ENCODE data around the gene NBPF1. TPM values are rescaled to one million over a fixed set of nuclear protein-coding genes. Genes with fewer than 3 reads are reported as not detected.
"Not testable (repeated sequence)": the region's sequence is repeated elsewhere in the genome, so short reads cannot be mapped to it uniquely, and the experiment has no call there.

Gene NBPF1
- polyA plus RNA-seq, 4 donors = 11.7 to 60.6 (median 19.6) TPM

DNA sequence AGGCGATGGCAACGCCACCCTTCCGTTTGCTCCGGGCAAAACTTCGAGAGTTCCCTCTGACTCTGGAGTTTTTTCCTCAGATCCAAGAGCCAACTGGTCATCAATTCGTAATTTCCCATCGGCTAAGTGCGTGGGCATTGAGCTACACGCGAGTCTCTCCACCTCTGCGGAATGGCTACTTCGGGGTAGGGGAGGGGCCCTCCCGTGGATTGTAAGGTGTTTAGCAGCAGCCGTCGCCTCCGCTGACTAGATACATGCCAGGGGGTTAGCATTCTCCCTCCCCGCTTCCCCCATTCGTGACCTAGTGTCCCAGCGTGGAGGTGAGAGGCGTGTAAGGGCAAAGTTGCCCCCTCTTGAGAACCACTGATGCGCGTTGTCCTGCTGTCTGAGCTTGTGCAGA, 77.5 kb downstream of the NBPF1 start:
- FAIRE-seq; H3K27ac ChIP-seq (ENCODE audit: low read depth in 1 of 3, low read length in 2 of 3): not testable (repeated sequence)
- WGBS, 3 donors = 50 to 71% (median 63%) methylated on average over 19 to 22 of the region's 22 CpGs

DNA sequence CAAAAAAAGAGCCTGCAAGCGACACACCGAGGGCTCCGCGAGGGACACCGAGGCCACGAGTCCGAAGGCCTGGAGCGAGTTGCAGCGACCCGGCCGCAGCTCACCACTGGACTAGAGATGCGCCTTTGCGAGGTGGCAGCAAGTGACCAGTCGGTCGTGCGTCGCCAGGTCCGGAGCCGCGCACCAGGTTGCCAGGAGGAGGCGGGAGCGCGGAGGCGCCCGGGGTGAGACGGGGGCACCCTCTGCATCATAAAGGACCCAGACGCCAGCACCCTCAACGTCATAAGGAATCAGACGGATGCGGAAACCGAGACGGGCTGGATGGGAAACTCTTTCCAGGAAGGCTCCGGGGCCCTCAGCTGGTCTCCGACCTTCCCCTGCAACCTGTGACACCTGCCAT, 77.9 kb downstream of the NBPF1 start:
- H3K4me1 ChIP-seq (ENCODE audit: control insufficient read depth in 3 of 3, insufficient read depth in 2 of 3, low read depth in 1 of 3, low read length in 2 of 3); H3K36me3 ChIP-seq (ENCODE audit: control insufficient read depth in 3 of 3, insufficient read depth in 2 of 3, low read depth in 1 of 3, low read length in 3 of 3); H3K4me3 ChIP-seq (ENCODE audit: low read depth in 1 of 3, low read length in 3 of 3); H3K27ac ChIP-seq (ENCODE audit: low read depth in 1 of 3, low read length in 2 of 3); FAIRE-seq; H3K9me3 ChIP-seq (ENCODE audit: control insufficient read depth in 2 of 2, insufficient read depth in 1 of 2, low read depth in 1 of 2, low read length in 1 of 2): not testable (repeated sequence)
- H3K27me3 ChIP-seq (ENCODE audit: control insufficient read depth in 3 of 3, insufficient read depth in 3 of 3, low read length in 3 of 3) = peaks cover 0 to 21% (median 3%) of the 10 kb centered on the region in 3 donors
- WGBS, 3 donors = 19 to 30% (median 24%) methylated on average over 23 to 34 of the region's 34 CpGs
- DNase-seq = peak in 1 of 2 donors; percentile 17

More for the DNA sequence above, 77.5 kb downstream of the NBPF1 start:
- H3K27me3 ChIP-seq (ENCODE audit: control insufficient read depth in 3 of 3, insufficient read depth in 3 of 3, low read length in 3 of 3) = peaks cover 0 to 21% (median 3%) of the 10 kb centered on the region in 3 donors
- not testable (repeated sequence) for DNase-seq; H3K36me3 ChIP-seq (ENCODE audit: control insufficient read depth in 3 of 3, insufficient read depth in 2 of 3, low read depth in 1 of 3, low read length in 3 of 3); H3K9me3 ChIP-seq (ENCODE audit: control insufficient read depth in 2 of 2, insufficient read depth in 1 of 2, low read depth in 1 of 2, low read length in 1 of 2); H3K4me3 ChIP-seq (ENCODE audit: low read depth in 1 of 3, low read length in 3 of 3); H3K4me1 ChIP-seq (ENCODE audit: control insufficient read depth in 3 of 3, insufficient read depth in 2 of 3, low read depth in 1 of 3, low read length in 2 of 3)

- not testable (repeated sequence) for H3K36me3 ChIP-seq (ENCODE audit: control insufficient read depth in 3 of 3, insufficient read depth in 2 of 3, low read depth in 1 of 3, low read length in 3 of 3); H3K9me3 ChIP-seq (ENCODE audit: control insufficient read depth in 2 of 2, insufficient read depth in 1 of 2, low read depth in 1 of 2, low read length in 1 of 2); H3K27ac ChIP-seq (ENCODE audit: low read depth in 1 of 3, low read length in 2 of 3); H3K4me3 ChIP-seq (ENCODE audit: low read depth in 1 of 3, low read length in 3 of 3); FAIRE-seq; H3K4me1 ChIP-seq (ENCODE audit: control insufficient read depth in 3 of 3, insufficient read depth in 2 of 3, low read depth in 1 of 3, low read length in 2 of 3)
- 5 to 30% (median 18%) methylated on average over 24 to 31 of the region's 43 CpGs for WGBS, 3 donors
- peaks cover 0 to 21% (median 3%) of the 10 kb centered on the region in 3 donors for H3K27me3 ChIP-seq (ENCODE audit: control insufficient read depth in 3 of 3, insufficient read depth in 3 of 3, low read length in 3 of 3)
- DNase-seq = peak in 1 of 2 donors; percentile 33
Observed at GRCh38 chr1:16534829-16535456, 78.4 kb downstream of the NBPF1 start.

GRCh38 chr1:16534239-16534828, 79.0 kb downstream of the NBPF1 start:
- peaks cover 0 to 21% (median 3%) of the 10 kb centered on the region in 3 donors for H3K27me3 ChIP-seq (ENCODE audit: control insufficient read depth in 3 of 3, insufficient read depth in 3 of 3, low read length in 3 of 3)
- H3K36me3 ChIP-seq (ENCODE audit: control insufficient read depth in 3 of 3, insufficient read depth in 2 of 3, low read depth in 1 of 3, low read length in 3 of 3); H3K4me1 ChIP-seq (ENCODE audit: control insufficient read depth in 3 of 3, insufficient read depth in 2 of 3, low read depth in 1 of 3, low read length in 2 of 3); H3K4me3 ChIP-seq (ENCODE audit: low read depth in 1 of 3, low read length in 3 of 3); H3K9me3 ChIP-seq (ENCODE audit: control insufficient read depth in 2 of 2, insufficient read depth in 1 of 2, low read depth in 1 of 2, low read length in 1 of 2); FAIRE-seq; H3K27ac ChIP-seq (ENCODE audit: low read depth in 1 of 3, low read length in 2 of 3); DNase-seq: not testable (repeated sequence)
- 10 to 16% (median 11%) methylated on average over 29 to 36 of the region's 44 CpGs for WGBS, 3 donors

GRCh38 chr1:16532235-16532991, 81.0 kb downstream of the NBPF1 start:
- H3K4me1 ChIP-seq (ENCODE audit: control insufficient read depth in 3 of 3, insufficient read depth in 2 of 3, low read depth in 1 of 3, low read length in 2 of 3); H3K9me3 ChIP-seq (ENCODE audit: control insufficient read depth in 2 of 2, insufficient read depth in 1 of 2, low read depth in 1 of 2, low read length in 1 of 2); DNase-seq; H3K4me3 ChIP-seq (ENCODE audit: low read depth in 1 of 3, low read length in 3 of 3); H3K36me3 ChIP-seq (ENCODE audit: control insufficient read depth in 3 of 3, insufficient read depth in 2 of 3, low read depth in 1 of 3, low read length in 3 of 3); H3K27ac ChIP-seq (ENCODE audit: low read depth in 1 of 3, low read length in 2 of 3); FAIRE-seq: not testable (repeated sequence)
- H3K27me3 ChIP-seq (ENCODE audit: control insufficient read depth in 3 of 3, insufficient read depth in 3 of 3, low read length in 3 of 3) = peaks cover 0 to 21% (median 3%) of the 10 kb centered on the region in 3 donors
- WGBS, 3 donors = 22 to 46% (median 31%) methylated on average over 20 to 29 of the region's 32 CpGs

GRCh38 chr1:16528338-16528737, 85.0 kb downstream of the NBPF1 start:
- H3K27me3 ChIP-seq (ENCODE audit: control insufficient read depth in 3 of 3, insufficient read depth in 3 of 3, low read length in 3 of 3); H3K4me1 ChIP-seq (ENCODE audit: control insufficient read depth in 3 of 3, insufficient read depth in 2 of 3, low read depth in 1 of 3, low read length in 2 of 3); H3K4me3 ChIP-seq (ENCODE audit: low read depth in 1 of 3, low read length in 3 of 3); DNase-seq; FAIRE-seq; H3K9me3 ChIP-seq (ENCODE audit: control insufficient read depth in 2 of 2, insufficient read depth in 1 of 2, low read depth in 1 of 2, low read length in 1 of 2); H3K36me3 ChIP-seq (ENCODE audit: control insufficient read depth in 3 of 3, insufficient read depth in 2 of 3, low read depth in 1 of 3, low read length in 3 of 3); H3K27ac ChIP-seq (ENCODE audit: low read depth in 1 of 3, low read length in 2 of 3): not testable (repeated sequence)
- 81 to 86% (median 84%) methylated on average over 3 of the region's 3 CpGs for WGBS, 3 donors

DNA sequence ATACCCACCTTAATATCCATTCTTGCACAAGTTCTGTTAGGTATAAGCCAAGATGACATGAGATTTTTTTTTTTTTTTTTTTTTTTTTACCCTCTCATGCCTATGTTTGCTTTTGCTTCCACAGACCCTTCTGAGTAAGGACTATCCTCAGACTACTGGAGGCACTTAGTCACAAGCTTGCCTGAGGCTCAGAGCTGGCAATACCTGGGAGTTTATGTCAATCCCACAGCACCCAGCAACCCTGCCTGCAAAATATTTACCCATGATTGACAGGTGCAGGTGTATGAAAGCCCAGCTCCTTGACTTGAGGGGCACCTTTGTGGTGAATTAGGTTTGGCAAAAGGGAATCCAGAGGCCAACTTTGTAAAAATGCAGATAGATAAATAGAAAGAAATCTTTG, 87.6 kb downstream of the NBPF1 start:
- DNase-seq = peak in 1 of 2 donors; percentile 34
- H3K27ac ChIP-seq (ENCODE audit: low read depth in 1 of 3, low read length in 2 of 3); H3K9me3 ChIP-seq (ENCODE audit: control insufficient read depth in 2 of 2, insufficient read depth in 1 of 2, low read depth in 1 of 2, low read length in 1 of 2); H3K4me1 ChIP-seq (ENCODE audit: control insufficient read depth in 3 of 3, insufficient read depth in 2 of 3, low read depth in 1 of 3, low read length in 2 of 3); FAIRE-seq; H3K4me3 ChIP-seq (ENCODE audit: low read depth in 1 of 3, low read length in 3 of 3); H3K36me3 ChIP-seq (ENCODE audit: control insufficient read depth in 3 of 3, insufficient read depth in 2 of 3, low read depth in 1 of 3, low read length in 3 of 3): not testable (repeated sequence)
- H3K27me3 ChIP-seq (ENCODE audit: control insufficient read depth in 3 of 3, insufficient read depth in 3 of 3, low read length in 3 of 3) = peaks cover 0 to 15% (median 0%) of the 10 kb centered on the region in 3 donors

DNA sequence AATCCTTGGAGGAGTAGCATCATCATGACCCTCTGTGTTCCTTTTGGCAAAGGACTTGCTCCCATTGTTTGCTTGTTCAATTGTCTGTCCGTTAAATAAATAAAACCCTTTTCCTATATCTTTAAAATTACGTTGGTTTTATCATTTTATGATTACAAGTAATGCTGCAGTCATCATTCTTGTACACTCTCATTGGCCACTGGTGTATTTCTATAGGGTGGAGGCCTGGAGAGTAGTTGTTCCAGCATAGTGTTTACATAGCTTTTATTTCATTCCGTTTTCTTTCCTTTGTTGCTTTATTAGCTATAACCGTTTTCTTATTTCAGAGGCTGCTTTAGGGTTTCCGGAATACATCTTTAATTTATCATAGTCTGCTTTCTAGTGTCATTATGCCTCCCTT, 91.7 kb downstream of the NBPF1 start:
- H3K4me1 ChIP-seq (ENCODE audit: control insufficient read depth in 3 of 3, insufficient read depth in 2 of 3, low read depth in 1 of 3, low read length in 2 of 3); H3K27ac ChIP-seq (ENCODE audit: low read depth in 1 of 3, low read length in 2 of 3); FAIRE-seq; H3K4me3 ChIP-seq (ENCODE audit: low read depth in 1 of 3, low read length in 3 of 3); H3K36me3 ChIP-seq (ENCODE audit: control insufficient read depth in 3 of 3, insufficient read depth in 2 of 3, low read depth in 1 of 3, low read length in 3 of 3); H3K9me3 ChIP-seq (ENCODE audit: control insufficient read depth in 2 of 2, insufficient read depth in 1 of 2, low read depth in 1 of 2, low read length in 1 of 2); DNase-seq: not testable (repeated sequence)
- H3K27me3 ChIP-seq (ENCODE audit: control insufficient read depth in 3 of 3, insufficient read depth in 3 of 3, low read length in 3 of 3) = peaks cover 0 to 36% (median 3%) of the 10 kb centered on the region in 3 donors
- 30 to 66% (median 49%) methylated on average over 5 of the region's 5 CpGs for WGBS, 3 donors

Data from small intestine (tissue), 7 donors.